ENCODE results near the gene MTMR3. TPM values are rescaled to one million over a fixed set of nuclear protein-coding genes. Genes with fewer than 3 reads are reported as not detected.

Gene MTMR3
- total and polyA plus RNA-seq, 2 donors (not counting 1 experiment from before 2014, with no cell fraction given) = 31.7 to 67.8 TPM

DNA sequence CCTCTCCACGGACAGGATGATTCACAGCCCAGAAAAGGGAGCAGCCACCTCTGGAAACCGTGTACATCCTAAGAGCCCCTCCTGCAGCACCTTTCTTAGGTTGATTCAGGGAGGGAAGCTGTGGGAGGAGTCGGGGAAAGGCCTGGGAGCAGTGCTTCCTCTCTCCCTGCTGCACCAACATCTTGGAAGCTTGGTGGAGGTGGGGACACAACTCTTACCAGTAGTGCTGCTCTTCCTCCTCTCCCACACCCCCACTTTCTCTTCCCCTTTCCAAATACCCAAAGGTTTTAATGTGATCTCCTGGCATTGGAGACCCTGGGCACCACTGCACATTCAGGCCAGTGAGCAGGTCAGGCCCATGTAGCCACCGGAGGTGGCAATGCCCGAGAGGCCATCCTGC, 150.9 kb downstream of the MTMR3 start:
- WGBS (ENCODE audit: insufficient coverage) = 100% methylated on average over 3 of the region's 5 CpGs
- H3K4me2 ChIP-seq (replicated peaks; ENCODE audit: low read depth, low read length, poor library complexity, severe bottlenecking) = no peak overlapping the region
- no peak overlapping the region for H3K4me3 Mint-ChIP-seq
- no peaks in the 10 kb centered on the region for H3K9me3 ChIP-seq (ENCODE audit: control extremely low read depth in 1 of 3, control insufficient read depth in 2 of 3, insufficient read depth in 1 of 3, low read length in 2 of 3)
- H2AFZ ChIP-seq (ENCODE audit: insufficient read depth, low read depth, low read length, poor library complexity, severe bottlenecking) = no peak overlapping the region
- H3K27ac Mint-ChIP-seq = no peak overlapping the region
- ChIA-PET CTCF (no interaction called here), POLR2A (no interaction called here)
- no peak overlapping the region for H3K4me3 ChIP-seq (ENCODE audit: control extremely low read depth in 1 of 5, extremely low read depth in 1 of 5, insufficient read depth in 1 of 5, low read depth in 2 of 5, low read length in 4 of 5)
- no peak overlapping the region for H3K9ac ChIP-seq (ENCODE audit: low read length)
- intact Hi-C loops (cut with micrococcal nuclease) = no loop called here
- H3K27ac ChIP-seq (ENCODE audit: low read length in 2 of 2) = no peak overlapping the region
- H3K27me3 ChIP-seq (replicated peaks in 1 of 4; ENCODE audit: control extremely low read depth in 1 of 4, control insufficient read depth in 3 of 4, insufficient read depth in 4 of 4, low read length in 3 of 4) = no peaks in the 10 kb centered on the region
- TF ChIP-seq, protein P1, sequence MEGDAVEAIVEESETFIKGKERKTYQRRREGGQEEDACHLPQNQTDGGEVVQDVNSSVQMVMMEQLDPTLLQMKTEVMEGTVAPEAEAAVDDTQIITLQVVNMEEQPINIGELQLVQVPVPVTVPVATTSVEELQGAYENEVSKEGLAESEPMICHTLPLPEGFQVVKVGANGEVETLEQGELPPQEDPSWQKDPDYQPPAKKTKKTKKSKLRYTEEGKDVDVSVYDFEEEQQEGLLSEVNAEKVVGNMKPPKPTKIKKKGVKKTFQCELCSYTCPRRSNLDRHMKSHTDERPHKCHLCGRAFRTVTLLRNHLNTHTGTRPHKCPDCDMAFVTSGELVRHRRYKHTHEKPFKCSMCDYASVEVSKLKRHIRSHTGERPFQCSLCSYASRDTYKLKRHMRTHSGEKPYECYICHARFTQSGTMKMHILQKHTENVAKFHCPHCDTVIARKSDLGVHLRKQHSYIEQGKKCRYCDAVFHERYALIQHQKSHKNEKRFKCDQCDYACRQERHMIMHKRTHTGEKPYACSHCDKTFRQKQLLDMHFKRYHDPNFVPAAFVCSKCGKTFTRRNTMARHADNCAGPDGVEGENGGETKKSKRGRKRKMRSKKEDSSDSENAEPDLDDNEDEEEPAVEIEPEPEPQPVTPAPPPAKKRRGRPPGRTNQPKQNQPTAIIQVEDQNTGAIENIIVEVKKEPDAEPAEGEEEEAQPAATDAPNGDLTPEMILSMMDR (IDR thresholded peaks at IDR 0.05) = no peak
- TF ChIP-seq EZH2 (IDR thresholded peaks at IDR 0.05; ENCODE audit: borderline replicate concordance, insufficient read depth, low read depth, low read length, poor library complexity, severe bottlenecking) = no peak
- no peaks in the 10 kb centered on the region for H3K4me1 ChIP-seq (ENCODE audit: control insufficient read depth in 2 of 2, insufficient read depth in 2 of 2, low read length in 2 of 2)
- no peaks in the 10 kb centered on the region for H3K27me3 Mint-ChIP-seq
- no peaks in the 10 kb centered on the region for H3K4me1 Mint-ChIP-seq
- H3K36me3 ChIP-seq (replicated peaks in 1 of 2; ENCODE audit: control extremely low read depth in 1 of 2, control insufficient read depth in 1 of 2, extremely low read depth in 1 of 2, insufficient read depth in 2 of 2, low read length in 1 of 2) = no peaks in the 10 kb centered on the region
- H3K9me3 Mint-ChIP-seq (ENCODE audit: insufficient read depth) = no peaks in the 10 kb centered on the region
- H4K20me1 ChIP-seq (ENCODE audit: control insufficient read depth, insufficient read depth, low read length, poor library complexity, severe bottlenecking) = no peaks in the 10 kb centered on the region
- no peaks in the 10 kb centered on the region for H3K79me2 ChIP-seq (ENCODE audit: control insufficient read depth, insufficient read depth, low read length)
- no peak for ATAC-seq (ENCODE audit: low read depth)
- no peak for DNase-seq

DNA sequence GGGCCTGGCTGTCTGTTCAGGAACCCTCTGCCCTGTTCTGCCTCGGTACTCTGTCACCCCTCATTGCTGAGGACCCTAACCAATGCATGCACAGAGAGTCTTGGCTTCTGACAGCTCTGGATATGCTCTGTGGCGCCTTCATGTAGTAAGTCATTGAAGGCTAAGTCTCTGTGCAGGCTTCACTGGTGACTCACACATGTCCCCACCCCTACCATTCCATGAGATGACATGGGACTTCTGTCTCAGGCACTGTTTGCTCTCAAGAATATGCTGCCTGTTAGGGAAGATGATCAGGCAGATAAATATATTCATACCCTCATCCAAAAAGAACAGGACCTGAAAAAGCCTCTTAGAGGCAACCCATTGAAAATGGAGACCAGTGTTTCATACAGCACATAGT, 153.7 kb downstream of the MTMR3 start:
- H3K9ac ChIP-seq (ENCODE audit: low read length) = no peak overlapping the region
- no peak for ATAC-seq (ENCODE audit: low read depth)
- 100% methylated on average over 2 of the region's 2 CpGs for WGBS (ENCODE audit: insufficient coverage)

More for the DNA sequence above, 153.7 kb downstream of the MTMR3 start:
- no peak overlapping the region for H2AFZ ChIP-seq (ENCODE audit: insufficient read depth, low read depth, low read length, poor library complexity, severe bottlenecking)
- TF ChIP-seq EZH2 (IDR thresholded peaks at IDR 0.05; ENCODE audit: borderline replicate concordance, insufficient read depth, low read depth, low read length, poor library complexity, severe bottlenecking) = no peak
- TF ChIP-seq, protein P1 (IDR thresholded peaks at IDR 0.05) = no peak
- CTCF ChIA-PET = no interaction called here
- H3K27ac Mint-ChIP-seq = no peak overlapping the region
- H3K9me3 Mint-ChIP-seq (ENCODE audit: insufficient read depth) = no peaks in the 10 kb centered on the region
- intact Hi-C loops (cut with micrococcal nuclease) = no loop called here
- no peaks in the 10 kb centered on the region for H4K20me1 ChIP-seq (ENCODE audit: control insufficient read depth, insufficient read depth, low read length, poor library complexity, severe bottlenecking)
- H3K4me3 ChIP-seq (ENCODE audit: control extremely low read depth in 1 of 5, extremely low read depth in 1 of 5, insufficient read depth in 1 of 5, low read depth in 2 of 5, low read length in 4 of 5) = no peak overlapping the region
- H3K27me3 ChIP-seq (replicated peaks in 1 of 4; ENCODE audit: control extremely low read depth in 1 of 4, control insufficient read depth in 3 of 4, insufficient read depth in 4 of 4, low read length in 3 of 4) = no peaks in the 10 kb centered on the region
- H3K27ac ChIP-seq (ENCODE audit: low read length in 2 of 2) = no peak overlapping the region
- no peak overlapping the region for H3K4me3 Mint-ChIP-seq
- H3K79me2 ChIP-seq (ENCODE audit: control insufficient read depth, insufficient read depth, low read length) = no peaks in the 10 kb centered on the region
- H3K27me3 Mint-ChIP-seq = peaks cover 3% of the 10 kb centered on the region
- H3K4me1 Mint-ChIP-seq = no peaks in the 10 kb centered on the region
- DNase-seq = no peak
- no peaks in the 10 kb centered on the region for H3K9me3 ChIP-seq (ENCODE audit: control extremely low read depth in 1 of 3, control insufficient read depth in 2 of 3, insufficient read depth in 1 of 3, low read length in 2 of 3)
- no peaks in the 10 kb centered on the region for H3K4me1 ChIP-seq (ENCODE audit: control insufficient read depth in 2 of 2, insufficient read depth in 2 of 2, low read length in 2 of 2)
- POLR2A ChIA-PET = no interaction called here
- no peak overlapping the region for H3K4me2 ChIP-seq (replicated peaks; ENCODE audit: low read depth, low read length, poor library complexity, severe bottlenecking)
- H3K36me3 ChIP-seq (replicated peaks in 1 of 2; ENCODE audit: control extremely low read depth in 1 of 2, control insufficient read depth in 1 of 2, extremely low read depth in 1 of 2, insufficient read depth in 2 of 2, low read length in 1 of 2) = no peaks in the 10 kb centered on the region
